Keratinocyte (primary cell): Measurements from ENCODE around the gene SLC25A30. TPM values are rescaled to one million over a fixed set of nuclear protein-coding genes. Genes with fewer than 3 reads are reported as not detected.

ENCODE experiments used
- DNase-seq: peaks from one replicate; pipeline ENCODE4 v3.0.0-alpha.2; 2011; ENCODE audit warnings: low read depth, missing footprints, low spot score
- FAIRE-seq: peaks from 2 replicates; lab custom pipeline; 2011; peaks lifted over from hg19 to GRCh38; lab: Jason Lieb, UNC
- H2AFZ ChIP-seq: 2 replicates; pipeline ENCODE4 v1.6.0; 2012; ENCODE audit warnings: low read length, control low read depth, inconsistent platforms; ENCODE audit not compliant: control insufficient read depth
- H3K27ac ChIP-seq: 2 replicates; pipeline ENCODE4 v1.5.1; 2011; ENCODE audit warnings: low read length; ENCODE audit not compliant: control insufficient read depth, insufficient read depth
- H3K27me3 ChIP-seq: 3 replicates; pipeline ENCODE4 v1.6.0; 2011; ENCODE audit warnings: low read length; ENCODE audit not compliant: control insufficient read depth, insufficient read depth; ENCODE audit errors: extremely low read depth
- H3K36me3 ChIP-seq, 2 experiments: 2 replicates in 1 of 2; 3 replicates in 1 of 2; pipeline ENCODE4 v1.5.1; 2011; ENCODE audit warnings: low read length in 2 of 2, mild to moderate bottlenecking in 1 of 2; ENCODE audit not compliant: control insufficient read depth in 2 of 2, insufficient read depth in 2 of 2; ENCODE audit errors: extremely low read depth in 1 of 2
- H3K4me1 ChIP-seq: 3 replicates; pipeline ENCODE4 v1.5.1; 2011; ENCODE audit warnings: low read length; ENCODE audit not compliant: control insufficient read depth, insufficient read depth; ENCODE audit errors: extremely low read depth
- H3K4me2 ChIP-seq: 3 replicates; pipeline ENCODE4 v1.6.0; 2011; ENCODE audit warnings: low read depth, low read length; ENCODE audit not compliant: control insufficient read depth, insufficient read depth; ENCODE audit errors: extremely low read depth
- H3K4me3 ChIP-seq, 3 experiments: fragments of 200-600 bp in 1 of 3; sonication (generic) in 1 of 3; 2 replicates in 2 of 3; 3 replicates in 1 of 3; pipeline ENCODE4 v1.5.1; 2011 to 2016; ENCODE audit warnings: low read length in 3 of 3, mild to moderate bottlenecking in 3 of 3, control low read depth in 2 of 3, inconsistent platforms in 1 of 3, low read depth in 1 of 3, mixed read lengths in 1 of 3, mixed run types in 1 of 3, moderate library complexity in 1 of 3; ENCODE audit not compliant: control insufficient read depth in 2 of 3, insufficient read depth in 2 of 3; ENCODE audit errors: extremely low read depth in 1 of 3
- H3K79me2 ChIP-seq: 2 replicates; pipeline ENCODE4 v1.6.0; 2012; ENCODE audit warnings: low read length; ENCODE audit not compliant: control insufficient read depth, insufficient read depth
- H3K9ac ChIP-seq: 3 replicates; pipeline ENCODE4 v1.6.0; 2011; ENCODE audit warnings: low read length; ENCODE audit not compliant: control insufficient read depth, insufficient read depth; ENCODE audit errors: extremely low read depth
- H3K9me1 ChIP-seq: 3 replicates; pipeline ENCODE4 v1.6.0; 2011; ENCODE audit warnings: low read length; ENCODE audit not compliant: control insufficient read depth, insufficient read depth; ENCODE audit errors: extremely low read depth
- H3K9me3 ChIP-seq: 2 replicates; pipeline ENCODE4 v1.5.1; 2012; ENCODE audit warnings: low read depth, low read length; ENCODE audit not compliant: control insufficient read depth
- H4K20me1 ChIP-seq: 3 replicates; pipeline ENCODE4 v1.6.0; 2011; ENCODE audit warnings: low read length; ENCODE audit not compliant: control insufficient read depth, insufficient read depth; ENCODE audit errors: extremely low read depth
- CTCF ChIP-seq, 3 experiments: IDR thresholded peaks in 1 of 3; conservative IDR thresholded peaks in 1 of 3; optimal IDR thresholded peaks in 1 of 3; 2 replicates in 2 of 3; 3 replicates in 1 of 3; pipeline versions ENCODE3 to v1.5.1; 2011; ENCODE audit warnings: low read length in 3 of 3, mild to moderate bottlenecking in 3 of 3, moderate library complexity in 2 of 3, control low read depth in 1 of 3, inconsistent platforms in 1 of 3; ENCODE audit not compliant: insufficient read depth in 2 of 3; ENCODE audit errors: extremely low read depth in 1 of 3
- EZH2 ChIP-seq: IDR thresholded peaks from one replicate; pipeline ENCODE4 v1.6.1; 2012; ENCODE audit warnings: inconsistent platforms, mild to moderate bottlenecking, low read length, moderate library complexity
- dilution Hi-C: fragments of 300-500 bp; cut with MboI; formaldehyde crosslinking; loops from one replicate; pipeline ENCODE4 v1.7.0; 2020; ENCODE audit warnings: low sequenced_read_pairs; ENCODE audit not compliant: extremely low pct_ligation_motif_present
- polyA plus RNA-seq, 5 experiments: library from polyadenylated mRNA; depleted of rRNA in 3 of 5; stranded (reverse) in 3 of 5; stranded (forward) in 1 of 5; unstranded in 1 of 5; fragments of >200 nt; gene quantifications; 1 replicate in 1 of 5; 2 replicates in 3 of 5; 3 replicates in 1 of 5; pipeline versions ENCODE4 v1.2.1 to v1.2.3, GENCODE V29; 2011 to 2012; ENCODE audit warnings: missing spikeins in 2 of 5, low read depth in 1 of 5, low replicate concordance in 1 of 5

SLC25A30 gene
- polyA plus RNA-seq, 1 donor (not counting 4 experiments of a cell fraction or from before 2014, with no cell fraction given), result 24.5 TPM

- Histone ChIP-seq H2AFZ (no peak overlapping the region), H3K4me1 (peaks cover 20% of the 10 kb centered on the region), H3K9ac (peak overlapping the region; percentile 65), H4K20me1 (no peaks in the 10 kb centered on the region), H3K36me3 (peaks cover 4 to 15% of the 10 kb centered on the region in 2 experiments), H3K9me3 (no peaks in the 10 kb centered on the region), H3K4me2 (peak overlapping the region; percentile 99), H3K27me3 (no peaks in the 10 kb centered on the region), H3K9me1 (no peaks in the 10 kb centered on the region), H3K27ac (peak overlapping the region; percentile 63), H3K4me3 (peak overlapping the region in 1 of 3 experiments; percentile 1), H3K79me2 (peaks cover 51% of the 10 kb centered on the region)
- DNase-seq (no peak), FAIRE-seq (no peak)
- dilution Hi-C loops, result no loop called here
- TF ChIP-seq EZH2 (no peak), CTCF (optimal IDR thresholded peaks at IDR 0.05 in 1 of 3, IDR thresholded peaks at IDR 0.05 in 1 of 3, conservative IDR thresholded peaks at IDR 0.05 in 1 of 3; ENCODE audit: extremely low read depth in 1 of 3, insufficient read depth in 2 of 3, low read length in 3 of 3) (no peak)
These were observed 4.3 kb downstream of the SLC25A30 start for GRCh38 chr13:45413826-45414307.

GRCh38 chr13:45412274-45413049 lies 5.7 kb downstream of the SLC25A30 start:
- Histone ChIP-seq H3K9me1 (no peaks in the 10 kb centered on the region), H2AFZ (no peak overlapping the region), H3K4me2 (no peak overlapping the region), H3K9ac (no peak overlapping the region), H3K79me2 (peaks cover 51% of the 10 kb centered on the region), H3K36me3 (peaks cover 8 to 25% of the 10 kb centered on the region in 2 experiments), H3K9me3 (no peaks in the 10 kb centered on the region), H3K27ac (no peak overlapping the region), H3K4me3 (no peak overlapping the region), H3K4me1 (peaks cover 20% of the 10 kb centered on the region), H3K27me3 (no peaks in the 10 kb centered on the region), H4K20me1 (no peaks in the 10 kb centered on the region)
- DNase-seq, result no peak
- FAIRE-seq, result no peak
- dilution Hi-C loops, result no loop called here
- TF ChIP-seq EZH2 (no peak), CTCF (optimal IDR thresholded peaks at IDR 0.05 in 1 of 3, IDR thresholded peaks at IDR 0.05 in 1 of 3, conservative IDR thresholded peaks at IDR 0.05 in 1 of 3; ENCODE audit: extremely low read depth in 1 of 3, insufficient read depth in 2 of 3, low read length in 3 of 3) (no peak)
